ENCODE measurements around the gene LEO1.
"Not testable (repeated sequence)": the region's sequence is repeated elsewhere in the genome, so short reads cannot be mapped to it uniquely, and the experiment has no call there.

Gene LEO1

GRCh38 chr15:52003089-52003488, 31.5 kb upstream of the LEO1 start:
- DNase-seq = not testable (repeated sequence)

- no peak for DNase-seq
These were observed 30.8 kb upstream of the LEO1 start for GRCh38 chr15:52002351-52002750.

DNA sequence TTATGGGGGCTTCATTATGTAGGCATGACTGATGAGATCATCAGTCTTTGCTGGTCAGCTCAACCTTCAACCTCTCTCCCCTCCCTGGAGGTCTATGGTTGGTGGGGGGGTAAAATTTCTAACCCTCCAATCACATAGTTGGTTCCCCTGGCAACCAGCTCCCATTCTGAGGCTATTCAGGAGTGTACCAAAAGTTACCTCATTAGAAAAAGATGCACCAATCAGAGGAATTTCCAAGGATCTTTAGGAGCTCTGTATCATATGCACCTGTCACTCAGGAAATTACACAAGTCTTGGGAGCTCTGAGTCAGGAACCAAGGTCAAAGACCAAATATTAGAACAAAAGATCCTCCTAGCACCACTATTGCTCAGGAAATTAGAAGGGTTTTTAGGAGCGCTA, 21.4 kb upstream of the LEO1 start:
- no peak for DNase-seq

GRCh38 chr15:51991141-51991540, 19.6 kb upstream of the LEO1 start:
- no peak for DNase-seq

GRCh38 chr15:51982770-51983103, 11.2 kb upstream of the LEO1 start:
- no peak for DNase-seq

- peak; percentile 73 for DNase-seq
These were observed 10.6 kb upstream of the LEO1 start for GRCh38 chr15:51982013-51982769.

DNA sequence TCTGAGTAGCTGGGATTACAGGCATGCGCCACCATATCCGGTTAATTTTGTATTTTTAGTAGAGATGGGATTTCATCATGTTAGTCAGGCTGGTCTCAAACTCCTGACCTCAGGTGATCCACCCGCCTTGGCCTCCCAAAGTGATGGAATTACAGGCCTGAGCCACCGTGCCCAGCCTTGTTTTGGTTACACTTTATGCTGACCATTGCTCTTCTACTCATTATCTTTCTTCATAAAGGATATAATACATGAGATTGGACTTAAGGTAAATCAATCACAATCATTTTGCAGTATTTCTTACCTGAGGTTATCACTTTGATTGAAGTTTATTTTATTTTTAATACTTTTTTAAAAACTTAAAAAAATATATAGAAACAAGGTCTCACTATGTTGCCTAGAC, 2.2 kb upstream of the LEO1 start:
- DNase-seq = no peak

- no peak for DNase-seq
These were observed 1.6 kb upstream of the LEO1 start for GRCh38 chr15:51973220-51973619.

DNA sequence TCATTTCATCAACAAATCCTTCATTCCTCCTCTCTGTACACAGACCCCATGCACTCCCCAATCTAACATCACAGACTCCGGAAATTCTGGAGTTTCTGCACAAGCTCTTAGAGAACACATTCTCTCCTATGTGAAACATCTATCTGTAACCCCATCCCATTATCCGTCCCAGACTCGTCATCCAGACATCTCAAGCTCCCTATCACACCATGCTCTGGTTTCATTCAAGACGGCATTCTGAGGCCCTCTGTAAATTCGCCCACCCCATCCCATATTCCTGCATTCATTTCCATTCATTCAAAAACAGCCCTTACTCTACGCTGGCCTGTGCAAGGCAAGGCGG, 575 bp downstream of the LEO1 start:
- DNase-seq = no peak

GRCh38 chr15:51970132-51970817, 1.3 kb downstream of the LEO1 start:
- DNase-seq = no peak

GRCh38 chr15:51969728-51970127, 1.9 kb downstream of the LEO1 start:
- no peak for DNase-seq

DNA sequence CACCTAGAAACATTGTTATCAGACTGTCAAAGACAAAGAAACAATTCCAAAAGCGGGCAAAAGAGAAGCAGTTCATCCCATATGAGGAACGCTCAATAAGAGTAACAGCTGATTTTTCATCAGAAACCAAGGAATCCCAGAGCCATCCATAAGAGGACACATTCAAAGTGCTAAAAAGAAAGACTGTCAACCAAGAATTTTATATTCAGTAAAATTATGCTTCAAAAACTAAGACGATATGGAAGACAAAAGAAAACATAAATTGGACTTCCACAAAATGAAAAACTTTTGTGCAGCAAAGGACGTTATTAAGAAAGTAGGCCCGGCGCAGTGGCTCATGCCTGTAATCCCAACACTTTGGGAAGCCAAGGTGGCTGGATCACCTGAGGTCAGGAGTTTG, 4.0 kb downstream of the LEO1 start:
- no peak for DNase-seq

DNA sequence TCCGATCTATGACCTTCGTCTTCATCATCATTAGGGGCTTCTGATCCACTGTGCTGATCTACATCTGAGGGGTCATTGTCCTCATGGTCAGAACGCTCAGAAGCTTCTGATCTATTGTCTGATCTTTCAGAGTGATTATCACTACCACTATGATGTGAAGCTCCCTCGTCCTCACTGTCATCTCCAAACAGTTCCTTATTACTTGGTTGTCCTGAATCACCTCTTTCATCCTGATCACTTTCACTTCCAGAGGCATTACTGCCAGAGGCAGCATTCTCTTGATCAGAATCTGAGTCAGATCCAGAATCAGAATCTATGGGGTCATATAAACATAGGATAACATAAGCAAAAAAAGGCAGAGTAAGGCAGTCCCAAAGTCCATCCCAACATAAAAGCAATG, 5.4 kb downstream of the LEO1 start:
- DNase-seq = no peak

GRCh38 chr15:51965691-51966090, 5.9 kb downstream of the LEO1 start:
- no peak for DNase-seq

- no peak for DNase-seq
These were observed 16.1 kb downstream of the LEO1 start for GRCh38 chr15:51955504-51955903.

DNA sequence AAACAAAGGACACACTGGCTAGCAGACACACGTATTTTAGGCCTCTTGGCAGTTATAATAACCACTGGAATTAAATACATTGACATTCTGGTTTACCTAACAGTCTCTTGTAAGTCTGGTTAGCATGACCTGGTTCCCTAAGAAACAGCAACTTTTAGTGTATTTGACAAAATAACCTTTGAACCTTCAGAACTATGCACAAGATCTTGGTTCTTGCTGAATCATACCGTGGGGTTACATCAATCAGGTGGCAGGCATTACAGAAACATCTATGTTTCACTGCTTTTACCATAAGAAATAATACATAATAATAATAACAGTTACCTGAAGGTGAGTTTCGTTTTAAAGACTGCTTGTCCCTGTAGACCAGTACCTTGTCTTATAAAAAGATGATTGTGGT, 18.8 kb downstream of the LEO1 start:
- DNase-seq = no peak

DNA sequence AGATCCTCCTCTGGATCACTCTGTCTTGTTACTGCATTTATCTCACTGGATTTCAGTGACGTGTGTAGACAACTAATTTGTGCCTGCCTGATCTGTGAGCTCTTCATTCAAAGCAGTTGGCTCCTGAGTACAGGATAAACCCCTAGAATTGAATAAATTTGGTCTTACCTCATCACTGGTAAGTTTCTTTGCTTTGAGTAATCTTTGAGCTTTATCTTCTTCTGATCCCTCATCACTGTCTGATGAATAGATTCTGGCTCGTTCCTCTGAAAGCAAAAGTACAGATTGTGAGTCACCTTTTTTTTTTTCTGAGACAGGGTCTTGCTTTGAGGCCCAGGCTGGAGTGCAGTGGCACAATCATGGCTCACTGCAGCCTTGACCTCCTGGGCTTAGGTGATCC, 24.5 kb downstream of the LEO1 start:
- DNase-seq = no peak

DNA sequence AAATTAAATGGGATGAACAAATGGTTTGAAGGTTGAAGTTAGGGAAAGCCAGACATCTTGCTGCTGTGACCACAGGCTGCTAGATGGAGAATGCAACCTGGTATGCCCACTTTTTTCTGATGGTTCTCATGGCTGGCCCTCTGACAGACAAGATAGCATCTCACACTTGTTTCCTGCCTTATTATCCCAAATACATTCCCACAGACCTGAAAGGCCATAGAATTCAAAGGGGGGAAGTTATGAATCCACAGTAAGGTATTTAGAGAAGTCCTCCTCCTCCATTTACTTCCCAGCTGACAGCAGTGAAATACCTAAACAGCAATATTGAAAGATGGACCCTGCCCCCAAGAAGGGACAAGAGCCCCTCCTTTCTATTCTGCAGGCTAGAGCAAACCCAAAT, 32.4 kb downstream of the LEO1 start:
- DNase-seq = no peak

DNA sequence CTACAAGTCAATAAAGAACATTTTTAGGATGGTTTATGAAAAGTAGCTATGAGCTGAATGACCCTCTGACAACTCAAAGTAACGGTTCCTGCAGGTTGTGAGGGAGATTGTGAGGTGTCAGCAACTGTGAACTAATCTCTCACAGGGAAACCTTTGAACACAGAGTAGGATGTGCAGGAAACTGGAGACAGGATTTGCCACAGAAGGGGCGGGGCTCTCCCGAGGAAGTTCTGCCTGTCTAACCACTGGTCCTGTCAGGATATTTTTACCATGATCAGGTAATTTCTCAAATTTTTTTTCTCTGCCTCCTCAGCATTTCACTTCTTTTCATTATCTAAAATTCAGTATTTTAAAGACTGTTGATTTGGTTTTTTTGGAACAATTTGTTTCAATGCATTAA, 33.3 kb downstream of the LEO1 start:
- DNase-seq = no peak

GRCh38 chr15:51936105-51936478, 35.5 kb downstream of the LEO1 start:
- DNase-seq = no peak

GRCh38 chr15:51935466-51936104, 36.0 kb downstream of the LEO1 start:
- no peak for DNase-seq

DNA sequence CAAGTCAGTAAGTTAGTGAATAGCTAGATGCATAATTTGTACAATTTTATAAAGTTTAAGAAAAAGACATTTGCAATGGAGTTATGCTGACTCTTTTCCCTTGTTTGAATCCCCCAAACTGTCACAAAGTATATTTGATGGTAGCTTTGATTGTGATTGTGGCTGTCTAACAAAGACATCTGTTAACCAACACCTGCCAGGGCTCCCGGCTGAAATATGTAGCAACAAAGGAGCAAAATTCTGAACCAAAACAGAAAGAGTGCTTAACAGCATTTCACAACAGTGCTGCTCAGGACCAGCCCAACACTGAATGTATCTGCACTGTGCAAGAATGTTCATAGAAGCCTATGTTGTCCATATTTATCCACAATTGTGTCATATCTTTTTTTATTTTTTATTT, 39.4 kb downstream of the LEO1 start:
- DNase-seq = no peak

- DNase-seq = no peak
These were observed 39.9 kb downstream of the LEO1 start for GRCh38 chr15:51931638-51932037.

GRCh38 chr15:51931016-51931415, 40.6 kb downstream of the LEO1 start:
- no peak for DNase-seq

- DNase-seq = no peak
These were observed 44.8 kb downstream of the LEO1 start for GRCh38 chr15:51926809-51927208.

Measured in suppressor macrophage treated with lipopolysaccharide for 4 hours (primary cell).